Spleen (tissue), 7 donors: Measurements from ENCODE around the gene ADAM33.

Source experiments
- POLR2A ChIP-seq, 3 donors: fragments of 450-650 bp; IDR thresholded peaks; one replicate each; pipeline ENCODE4 v1.5.1; 2017; ENCODE audit warnings: antibody characterized with exemption in 3 of 3, mild to moderate bottlenecking in 1 of 3
- POLR2AphosphoS5 ChIP-seq, 3 donors: sonication (generic); formaldehyde crosslinking; IDR thresholded peaks; one replicate each; pipeline ENCODE4 v1.5.1; 2017; ENCODE audit warnings: antibody characterized with exemption in 3 of 3
- TF ChIP-seq, protein P1 (sequence below), 11 experiments: fragments of 200-600 bp in 7 of 11; fragments of 450-650 bp in 4 of 11; sonication (generic) in 4 of 11; IDR thresholded peaks in 8 of 11; conservative IDR thresholded peaks in 3 of 11; 1 replicate in 7 of 11; 2 replicates in 4 of 11; pipeline versions ENCODE4 v1.4.0 to v1.8.0; 2016 to 2021; ENCODE audit warnings: antibody characterized with exemption in 11 of 11, inconsistent platforms in 4 of 11, mild to moderate bottlenecking in 1 of 11
- donor health status: DM: no; HTN: no; CAD: no; lungs with moderate emphysema.
- donor health status: DM: no; HTN: no; CAD: no.
- donor health status: DM: no; HTN: no; CAD: no.

- TF ChIP-seq, protein P1, sequence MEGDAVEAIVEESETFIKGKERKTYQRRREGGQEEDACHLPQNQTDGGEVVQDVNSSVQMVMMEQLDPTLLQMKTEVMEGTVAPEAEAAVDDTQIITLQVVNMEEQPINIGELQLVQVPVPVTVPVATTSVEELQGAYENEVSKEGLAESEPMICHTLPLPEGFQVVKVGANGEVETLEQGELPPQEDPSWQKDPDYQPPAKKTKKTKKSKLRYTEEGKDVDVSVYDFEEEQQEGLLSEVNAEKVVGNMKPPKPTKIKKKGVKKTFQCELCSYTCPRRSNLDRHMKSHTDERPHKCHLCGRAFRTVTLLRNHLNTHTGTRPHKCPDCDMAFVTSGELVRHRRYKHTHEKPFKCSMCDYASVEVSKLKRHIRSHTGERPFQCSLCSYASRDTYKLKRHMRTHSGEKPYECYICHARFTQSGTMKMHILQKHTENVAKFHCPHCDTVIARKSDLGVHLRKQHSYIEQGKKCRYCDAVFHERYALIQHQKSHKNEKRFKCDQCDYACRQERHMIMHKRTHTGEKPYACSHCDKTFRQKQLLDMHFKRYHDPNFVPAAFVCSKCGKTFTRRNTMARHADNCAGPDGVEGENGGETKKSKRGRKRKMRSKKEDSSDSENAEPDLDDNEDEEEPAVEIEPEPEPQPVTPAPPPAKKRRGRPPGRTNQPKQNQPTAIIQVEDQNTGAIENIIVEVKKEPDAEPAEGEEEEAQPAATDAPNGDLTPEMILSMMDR (IDR thresholded peaks at IDR 0.05 in 8 of 11, conservative IDR thresholded peaks at IDR 0.05 in 3 of 11) = no peak
- no peak for TF ChIP-seq POLR2A (IDR thresholded peaks at IDR 0.05)
- TF ChIP-seq POLR2AphosphoS5 (IDR thresholded peaks at IDR 0.05) = no peak
These were observed 984 bp downstream of the ADAM33 start for GRCh38 chr20:3680701-3681351.
